GM19455 (cell line): ENCODE data around the gene TCF15.

Experiments
- ATAC-seq: cut with Tn5 transposase; IDR thresholded peaks from one replicate; pipeline ENCODE4 v1.9.1; 2021; ENCODE audit not compliant: unreplicated experiment

Gene TCF15

GRCh38 chr20:610130-611046, at the start of gene TCF15:
Gene TCF15 (minus strand): TSS chr20:610309. CDS start chr20:610237, 72 bp downstream.
- no peak for ATAC-seq

- ATAC-seq = no peak
These were observed 48.7 kb upstream of the TCF15 start for GRCh38 chr20:658731-659291.

DNA sequence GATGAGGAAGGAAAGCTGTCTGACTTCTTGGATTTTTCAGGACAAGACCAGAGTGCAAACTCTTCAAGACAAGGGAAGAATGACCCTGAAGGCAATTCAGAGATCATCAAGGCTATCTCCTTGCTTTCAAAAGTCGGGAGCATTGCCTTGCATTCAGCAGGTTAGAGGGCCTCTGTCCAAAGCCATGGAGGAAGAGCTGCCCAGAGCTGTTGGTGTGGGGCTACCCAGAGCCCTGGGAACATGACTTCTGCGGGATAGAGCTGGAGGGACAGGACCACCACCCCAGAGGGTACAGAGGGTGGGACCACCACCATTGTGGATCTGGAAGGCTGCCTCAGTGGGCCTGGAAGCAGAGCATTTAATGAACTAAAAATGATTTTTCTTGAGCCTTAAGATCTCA, 48.1 kb upstream of the TCF15 start:
- ATAC-seq = no peak

- ATAC-seq = no peak
These were observed 45.9 kb upstream of the TCF15 start for GRCh38 chr20:655726-656624.

DNA sequence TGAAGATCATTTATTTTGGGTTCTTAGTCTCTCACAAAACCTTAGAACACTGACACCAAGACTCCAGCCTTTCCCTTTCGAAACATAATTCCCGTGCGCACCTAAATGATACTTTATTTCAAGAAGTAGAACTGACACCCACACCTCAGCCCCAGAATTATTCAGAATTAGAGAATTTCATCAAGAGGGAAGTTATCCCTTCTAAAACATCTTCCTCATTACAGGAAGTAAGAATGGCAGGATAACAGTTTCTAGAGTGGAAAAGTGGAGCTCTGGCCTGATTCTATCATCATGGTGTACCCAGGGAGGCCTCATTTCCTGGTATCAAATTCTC, 44.3 kb upstream of the TCF15 start:
- no peak for ATAC-seq

DNA sequence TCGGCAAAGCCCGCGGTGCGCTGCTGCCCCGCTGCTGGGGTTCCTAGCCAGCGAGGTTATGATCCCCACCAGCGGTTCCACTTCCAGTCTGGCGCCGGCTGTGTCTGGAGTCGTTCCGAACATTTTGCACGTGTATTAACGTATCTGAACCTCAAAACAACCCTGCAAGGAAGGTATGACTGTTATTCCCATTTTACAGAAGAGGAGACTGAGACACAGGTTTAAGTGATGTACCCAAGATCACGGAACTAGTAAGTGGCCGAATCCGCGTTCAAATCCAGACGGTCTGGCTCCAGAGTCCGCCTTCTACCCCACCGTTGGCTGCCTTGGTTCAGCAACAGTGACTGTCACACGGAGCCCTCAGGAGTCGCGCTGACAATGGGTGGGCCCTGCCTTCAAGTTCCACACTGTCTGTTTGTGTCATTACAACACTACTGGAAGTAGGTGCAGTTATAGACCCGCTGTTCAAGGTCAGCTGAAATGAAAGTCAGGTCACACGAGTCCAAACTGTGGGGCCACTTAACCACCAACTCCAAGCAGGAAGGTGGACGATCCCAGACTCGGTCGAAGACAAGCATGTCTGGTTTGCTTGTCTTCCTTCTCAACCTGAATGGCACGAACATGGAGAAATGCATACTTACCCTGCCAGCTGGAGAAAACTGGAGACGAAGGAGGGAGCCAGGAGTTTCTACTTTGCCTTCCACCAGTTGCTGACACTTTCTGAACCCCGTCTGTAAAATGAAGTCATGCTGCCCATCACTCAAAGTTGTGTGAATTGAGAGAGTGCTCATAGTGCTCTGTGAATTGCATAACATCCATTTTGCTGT, 43.7 kb upstream of the TCF15 start:
- ATAC-seq = no peak

DNA sequence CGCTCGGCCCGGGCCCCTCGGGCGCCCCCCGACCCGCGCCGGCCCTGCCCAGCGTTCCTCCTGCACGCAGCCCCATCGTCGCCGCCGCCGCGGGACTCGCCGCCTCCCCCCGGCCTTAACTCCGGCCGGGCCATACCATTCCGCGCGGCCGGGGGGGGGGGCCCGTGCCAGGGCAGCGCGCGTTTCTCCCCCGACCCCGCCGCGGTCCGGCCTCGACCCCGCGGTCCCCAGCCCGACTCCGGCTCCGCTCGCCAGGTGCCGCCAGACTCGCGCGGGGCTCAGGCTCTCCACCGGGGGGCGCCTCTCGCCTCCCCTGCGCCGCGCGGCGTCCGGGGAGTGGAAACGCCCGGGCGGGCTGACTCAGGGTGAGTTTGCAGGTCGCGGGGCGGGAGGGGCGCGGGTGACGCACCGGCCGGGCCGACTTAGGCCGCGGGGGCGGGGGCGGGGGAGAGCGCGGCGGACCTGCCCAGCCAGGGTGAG, 43.0 kb upstream of the TCF15 start, which contains the start of gene SRXN1:
SRXN1 (minus strand) TSS at position 91 of the 480 bp plus-strand sequence; CDS start at position 76, 15 bp downstream.
- peak; percentile 84 for ATAC-seq

- ATAC-seq = peak; percentile 32
These were observed 42.6 kb upstream of the TCF15 start for GRCh38 chr20:652615-653109.

DNA sequence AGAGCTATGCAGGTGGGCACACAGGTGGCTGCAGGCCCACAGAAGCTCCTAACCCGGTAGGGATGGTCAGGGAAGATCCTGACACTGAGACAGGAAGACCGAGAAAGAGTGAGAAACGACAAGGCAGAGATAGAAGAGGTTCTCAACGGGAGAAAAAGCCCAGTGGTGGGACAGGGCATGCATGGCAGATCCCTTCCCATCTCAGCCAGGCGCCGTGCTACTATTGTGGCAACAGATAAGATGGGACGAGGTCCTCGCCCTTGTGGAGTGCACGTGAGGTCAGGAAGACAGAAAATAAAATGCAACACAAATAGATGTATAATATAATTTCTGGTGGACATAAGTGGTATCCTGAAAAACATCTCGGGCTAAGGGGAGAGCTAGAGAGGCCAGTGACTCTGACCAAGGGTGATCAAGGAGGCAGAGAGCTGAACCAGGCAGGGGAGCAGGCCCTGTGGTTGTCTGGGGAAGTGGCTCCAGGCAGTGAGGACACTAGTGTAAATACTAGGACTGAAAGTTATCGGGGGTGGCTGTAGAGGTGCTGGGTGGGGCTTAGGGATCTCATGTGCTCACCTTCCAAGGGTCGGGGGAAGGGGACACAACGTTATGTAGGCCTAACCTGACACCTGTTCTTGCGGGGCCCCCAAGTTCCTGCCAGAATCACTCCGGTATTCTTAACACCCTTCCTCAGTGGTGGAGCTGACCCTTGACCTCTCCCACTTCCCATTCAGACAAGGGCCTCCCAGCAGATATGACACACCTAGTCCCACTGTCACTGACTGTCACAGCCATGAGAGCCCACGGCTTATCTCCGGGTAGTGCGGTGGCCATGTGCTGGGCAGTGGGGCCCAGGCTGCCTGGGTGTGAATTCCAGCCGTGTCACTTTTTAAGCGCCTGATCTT, 41.9 kb upstream of the TCF15 start:
- no peak for ATAC-seq

- no peak for ATAC-seq
These were observed 40.8 kb upstream of the TCF15 start for GRCh38 chr20:650954-651353.

DNA sequence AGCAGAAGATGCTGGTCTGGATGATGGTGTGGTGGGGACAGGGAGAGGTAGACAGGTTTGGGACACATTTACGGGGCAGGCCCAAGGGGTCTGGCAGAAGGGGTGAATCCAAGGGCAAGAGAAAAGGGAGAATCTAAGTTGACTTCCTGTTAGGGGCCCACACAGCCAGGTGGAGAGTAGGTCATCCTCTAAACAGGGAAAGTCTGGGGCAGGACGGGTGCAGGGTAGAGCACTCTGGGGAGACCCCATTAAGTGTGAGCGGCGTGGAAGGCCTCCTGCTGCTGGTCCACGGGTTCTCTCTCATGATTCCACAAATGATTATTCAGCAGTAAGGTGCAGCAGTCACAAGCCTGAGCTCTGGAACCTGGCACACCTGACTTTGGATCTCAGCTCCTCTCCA, 40.2 kb upstream of the TCF15 start:
- no peak for ATAC-seq

GRCh38 chr20:647479-648019, 37.4 kb upstream of the TCF15 start:
- no peak for ATAC-seq

GRCh38 chr20:646868-647233, 36.7 kb upstream of the TCF15 start:
- ATAC-seq = no peak

GRCh38 chr20:646107-646867, 36.2 kb upstream of the TCF15 start:
- no peak for ATAC-seq

DNA sequence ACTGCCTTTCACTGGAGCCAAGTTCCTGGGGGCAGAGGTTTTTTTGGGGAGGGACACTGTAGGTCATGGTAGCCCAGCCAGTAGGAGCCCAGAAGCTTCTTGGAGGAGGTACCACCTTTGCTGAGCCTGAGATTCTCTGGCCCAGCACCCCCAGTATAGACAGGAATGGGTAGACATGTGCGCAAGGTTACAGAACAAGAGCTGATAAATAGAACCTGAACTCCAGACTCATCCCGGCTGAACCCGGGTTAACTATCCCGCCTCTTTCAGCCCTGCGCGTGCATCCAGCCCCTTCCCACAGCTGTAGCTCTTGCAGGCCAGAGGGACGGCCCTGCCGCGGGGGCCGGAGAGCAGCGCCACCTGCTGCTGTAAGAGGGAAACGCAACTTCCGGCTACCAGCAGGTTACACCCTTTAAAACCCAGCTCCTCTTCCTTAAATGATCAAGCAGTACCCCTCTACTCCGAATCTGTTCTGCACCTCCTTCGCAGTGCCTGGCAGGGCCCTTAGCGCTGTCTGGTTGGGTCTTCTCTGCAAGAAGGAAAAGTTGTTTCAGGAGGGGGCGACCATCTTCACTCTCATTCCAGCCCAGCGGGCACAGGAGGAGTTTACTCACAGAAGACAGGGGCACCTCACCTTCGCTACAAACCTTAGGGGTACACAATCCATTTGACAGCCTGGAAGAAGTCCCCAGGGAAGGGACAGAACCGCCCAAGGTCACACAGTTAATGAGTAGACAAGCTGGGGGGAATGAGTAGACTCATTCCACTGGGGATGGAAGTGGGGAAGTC, 35.4 kb upstream of the TCF15 start:
- peak; percentile 68 for ATAC-seq

DNA sequence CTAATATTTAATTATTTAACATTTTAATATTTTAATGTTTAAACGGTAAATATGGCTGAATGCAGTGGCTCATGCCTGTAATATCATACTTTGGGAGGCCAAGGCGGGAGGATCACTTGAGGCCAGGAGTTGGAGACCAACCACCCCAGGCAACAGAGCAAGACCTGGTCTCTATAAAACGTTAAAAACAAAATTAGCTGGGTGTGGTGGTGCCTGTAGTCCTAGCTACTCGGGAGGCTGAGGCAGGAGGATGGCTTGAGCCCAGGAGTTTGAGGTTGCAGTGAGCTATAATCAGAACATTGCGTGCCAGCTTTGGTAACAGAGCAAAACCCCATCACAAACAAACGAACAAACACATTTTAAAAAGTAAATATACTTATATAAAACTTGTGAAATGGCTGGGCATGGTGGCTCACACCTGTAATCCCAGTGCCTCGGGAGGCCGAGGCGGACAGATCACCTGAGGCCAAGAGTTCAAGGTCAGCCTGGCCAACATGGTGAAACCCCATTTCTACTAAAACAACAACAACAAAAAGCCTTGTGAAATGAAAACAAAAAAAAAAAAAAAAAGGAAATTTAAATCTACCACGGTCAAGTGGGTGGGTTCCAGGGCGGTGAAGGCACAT, 34.7 kb upstream of the TCF15 start:
- no peak for ATAC-seq
